ACC112 (cell line): Measurements from ENCODE around the gene GRIK5.

Experiments
- H2AFZ ChIP-seq: fragments of 200-600 bp; sonication (generic); one replicate; pipeline ENCODE4 v1.6.0; 2017; ENCODE audit warnings: antibody characterized with exemption, low read length; ENCODE audit not compliant: unreplicated experiment
- H3K27ac ChIP-seq: fragments of 200-600 bp; sonication (generic); 2 replicates; pipeline ENCODE4 v1.5.1; 2014; ENCODE audit warnings: low read depth, mild to moderate bottlenecking, antibody characterized with exemption, low read length, moderate library complexity
- H3K27me3 ChIP-seq: fragments of 200-600 bp; sonication (generic); 2 replicates; pipeline ENCODE4 v1.6.1; 2014; ENCODE audit warnings: mild to moderate bottlenecking, antibody characterized with exemption, low read length, moderate library complexity, mixed read lengths; ENCODE audit not compliant: insufficient read depth
- H3K36me3 ChIP-seq: fragments of 200-600 bp; sonication (generic); 2 replicates; pipeline ENCODE4 v1.6.1; 2016; ENCODE audit warnings: mild to moderate bottlenecking, antibody characterized with exemption, low read length, moderate library complexity, mixed read lengths; ENCODE audit not compliant: insufficient read depth
- H3K4me1 ChIP-seq: fragments of 200-600 bp; sonication (generic); one replicate; pipeline ENCODE4 v1.6.1; 2016; ENCODE audit warnings: low read length, mixed read lengths; ENCODE audit not compliant: insufficient read depth, unreplicated experiment, control insufficient read depth
- H3K4me3 ChIP-seq: fragments of 200-600 bp; sonication (generic); 2 replicates; pipeline ENCODE4 v1.5.1; 2014; ENCODE audit warnings: mild to moderate bottlenecking, low read depth, low read length
- H3K79me2 ChIP-seq: fragments of 200-600 bp; sonication (generic); one replicate; pipeline ENCODE4 v1.6.0; 2016; ENCODE audit warnings: low read length; ENCODE audit not compliant: control insufficient read depth, unreplicated experiment, insufficient read depth

The GRIK5 gene

GRCh38 chr19:42095142-42095813 is 25.3 kb upstream of the GRIK5 start:
- Histone ChIP-seq H3K4me3 (no peak overlapping the region), H3K4me1 (peaks cover 6% of the 10 kb centered on the region), H3K27me3 (no peaks in the 10 kb centered on the region), H3K27ac (no peak overlapping the region), H3K36me3 (no peaks in the 10 kb centered on the region), H3K79me2 (no peaks in the 10 kb centered on the region), H2AFZ (no peak overlapping the region)

GRCh38 chr19:42093926-42094325 is 23.9 kb upstream of the GRIK5 start:
- Histone ChIP-seq H3K36me3 (no peaks in the 10 kb centered on the region), H3K27ac (no peak overlapping the region), H3K79me2 (no peaks in the 10 kb centered on the region), H3K4me1 (peaks cover 8% of the 10 kb centered on the region), H3K4me3 (no peak overlapping the region), H2AFZ (no peak overlapping the region), H3K27me3 (no peaks in the 10 kb centered on the region)

GRCh38 chr19:42093505-42093904 is 23.5 kb upstream of the GRIK5 start:
- Histone ChIP-seq H3K4me1 (peaks cover 12% of the 10 kb centered on the region), H3K27me3 (no peaks in the 10 kb centered on the region), H3K36me3 (no peaks in the 10 kb centered on the region), H2AFZ (no peak overlapping the region), H3K79me2 (no peaks in the 10 kb centered on the region), H3K4me3 (no peak overlapping the region), H3K27ac (no peak overlapping the region)

- H3K36me3 ChIP-seq: no peaks in the 10 kb centered on the region
- H3K27ac ChIP-seq: no peak overlapping the region
- no peak overlapping the region for H2AFZ ChIP-seq
- H3K4me3 ChIP-seq: no peak overlapping the region
- no peaks in the 10 kb centered on the region for H3K27me3 ChIP-seq
- H3K79me2 ChIP-seq: no peaks in the 10 kb centered on the region
- H3K4me1 ChIP-seq: peaks cover 20% of the 10 kb centered on the region
Measured at GRCh38 chr19:42092350-42092749, 22.3 kb upstream of the GRIK5 start.

- H3K27me3 ChIP-seq: no peaks in the 10 kb centered on the region
Measured at GRCh38 chr19:42091742-42092141, 21.7 kb upstream of the GRIK5 start.

GRCh38 chr19:42091300-42091699 is 21.3 kb upstream of the GRIK5 start:
- Histone ChIP-seq H3K79me2 (no peaks in the 10 kb centered on the region), H3K36me3 (no peaks in the 10 kb centered on the region), H3K4me3 (no peak overlapping the region), H2AFZ (no peak overlapping the region), H3K27me3 (no peaks in the 10 kb centered on the region), H3K4me1 (peaks cover 20% of the 10 kb centered on the region), H3K27ac (no peak overlapping the region)

More at GRCh38 chr19:42091742-42092141, 21.7 kb upstream of the GRIK5 start:
- no peak overlapping the region for H3K4me3 ChIP-seq
- no peaks in the 10 kb centered on the region for H3K36me3 ChIP-seq
- H3K4me1 ChIP-seq: peaks cover 20% of the 10 kb centered on the region
- H2AFZ ChIP-seq: no peak overlapping the region
- no peaks in the 10 kb centered on the region for H3K79me2 ChIP-seq
- H3K27ac ChIP-seq: no peak overlapping the region

- Histone ChIP-seq H3K36me3 (no peaks in the 10 kb centered on the region), H3K4me3 (no peak overlapping the region), H3K27me3 (no peaks in the 10 kb centered on the region), H3K27ac (no peak overlapping the region), H2AFZ (no peak overlapping the region), H3K79me2 (no peaks in the 10 kb centered on the region), H3K4me1 (peaks cover 20% of the 10 kb centered on the region)
Measured at GRCh38 chr19:42090672-42091071, 20.7 kb upstream of the GRIK5 start.

- no peaks in the 10 kb centered on the region for H3K36me3 ChIP-seq
- no peak overlapping the region for H3K27ac ChIP-seq
- H3K4me1 ChIP-seq: peaks cover 20% of the 10 kb centered on the region
- no peaks in the 10 kb centered on the region for H3K79me2 ChIP-seq
- H3K4me3 ChIP-seq: no peak overlapping the region
- no peaks in the 10 kb centered on the region for H3K27me3 ChIP-seq
- H2AFZ ChIP-seq: no peak overlapping the region
Measured at GRCh38 chr19:42089772-42090171, 19.8 kb upstream of the GRIK5 start.

GRCh38 chr19:42089191-42089750 is 19.3 kb upstream of the GRIK5 start:
- H3K27me3 ChIP-seq: no peaks in the 10 kb centered on the region
- no peaks in the 10 kb centered on the region for H3K79me2 ChIP-seq
- peaks cover 20% of the 10 kb centered on the region for H3K4me1 ChIP-seq
- peak overlapping the region; percentile 55; the same call in 1 of the 2 replicates for H3K4me3 ChIP-seq
- H2AFZ ChIP-seq: peak overlapping the region; percentile 18
- H3K36me3 ChIP-seq: no peaks in the 10 kb centered on the region
- H3K27ac ChIP-seq: peak overlapping the region; percentile 60

GRCh38 chr19:42088471-42089190 is 18.6 kb upstream of the GRIK5 start:
- Histone ChIP-seq H3K36me3 (no peaks in the 10 kb centered on the region), H3K27me3 (no peaks in the 10 kb centered on the region), H2AFZ (peak overlapping the region; percentile 18), H3K79me2 (no peaks in the 10 kb centered on the region), H3K4me3 (peak overlapping the region; percentile 55), H3K27ac (peak overlapping the region; percentile 60), H3K4me1 (peaks cover 20% of the 10 kb centered on the region)
